B cell (primary cell): Measurements from ENCODE around the gene INPP5J. TPM values are rescaled to one million over a fixed set of nuclear protein-coding genes. Genes with fewer than 3 reads are reported as not detected.

ENCODE experiments used
- ATAC-seq: fragments of 200-7000 bp; cut with Tn5 transposase; one replicate; pipeline ENCODE4 v1.10.0; 2021; ENCODE audit warnings: low read depth, mild to moderate bottlenecking, moderate number of reproducible peaks, moderate library complexity
- CTCF ChIA-PET: fragments of 350-600 bp; sonication (Branson Sonifier 250); formaldehyde crosslinking; loops from one replicate; lab custom pipeline; 2021; ENCODE audit warnings: antibody characterized with exemption, inconsistent platforms; lab: Charles Lee
- POLR2A ChIA-PET: fragments of 350-600 bp; sonication (Branson Sonifier 250); formaldehyde crosslinking; loops from one replicate; lab custom pipeline; 2021; ENCODE audit warnings: antibody characterized with exemption; lab: Charles Lee
- DNase-seq: peaks from one replicate; pipeline ENCODE4 v3.0.0; 2013
- H2AFZ ChIP-seq: 2 replicates; pipeline ENCODE4 v1.6.1; 2012; ENCODE audit warnings: mild to moderate bottlenecking, low read depth, low read length; ENCODE audit not compliant: insufficient read depth, poor library complexity, severe bottlenecking
- H3K27ac ChIP-seq, 2 donors: 1 replicate in 1 of 2; 2 replicates in 1 of 2; pipeline ENCODE4 v1.5.1; 2012 to 2013; ENCODE audit warnings: low read length in 2 of 2, mild to moderate bottlenecking in 2 of 2, moderate library complexity in 1 of 2
- H3K27me3 ChIP-seq, 4 experiments: fragments of 200-600 bp in 1 of 4; sonication (generic) in 1 of 4; replicated peaks in 1 of 4; 1 replicate in 2 of 4; 2 replicates in 2 of 4; pipeline versions ENCODE4 v1.6.1 to v1.7.0; 2013 to 2016; ENCODE audit warnings: low read length in 3 of 4, mild to moderate bottlenecking in 2 of 4, mixed read lengths in 1 of 4, moderate library complexity in 1 of 4; ENCODE audit not compliant: insufficient read depth in 4 of 4, control insufficient read depth in 3 of 4; ENCODE audit errors: control extremely low read depth in 1 of 4
- H3K36me3 ChIP-seq, 2 experiments: replicated peaks in 1 of 2; 1 replicate in 1 of 2; 2 replicates in 1 of 2; pipeline versions ENCODE4 v1.6.1 to v1.7.1; 2013; ENCODE audit warnings: low read length in 1 of 2; ENCODE audit not compliant: insufficient read depth in 2 of 2, control insufficient read depth in 1 of 2; ENCODE audit errors: control extremely low read depth in 1 of 2, extremely low read depth in 1 of 2
- H3K4me1 ChIP-seq, 2 donors: fragments of 200-600 bp in 1 of 2; sonication (generic) in 1 of 2; 1 replicate in 1 of 2; 2 replicates in 1 of 2; pipeline versions ENCODE4 v1.5.1 to v1.6.1; 2013 to 2017; ENCODE audit warnings: low read length in 2 of 2; ENCODE audit not compliant: control insufficient read depth in 2 of 2, insufficient read depth in 2 of 2
- H3K4me2 ChIP-seq: replicated peaks from 2 replicates; pipeline ENCODE3; 2012; ENCODE audit warnings: mild to moderate bottlenecking, low read depth, low read length; ENCODE audit not compliant: poor library complexity, severe bottlenecking
- H3K4me3 ChIP-seq, 5 experiments: fragments of 200-600 bp in 1 of 5; sonication (generic) in 1 of 5; 1 replicate in 3 of 5; 2 replicates in 2 of 5; pipeline versions ENCODE4 v1.5.1 to v1.7.0; 2011 to 2016; ENCODE audit warnings: low read length in 4 of 5, mild to moderate bottlenecking in 4 of 5, low read depth in 2 of 5, control low read depth in 1 of 5, moderate library complexity in 1 of 5; ENCODE audit not compliant: insufficient read depth in 1 of 5; ENCODE audit errors: control extremely low read depth in 1 of 5, extremely low read depth in 1 of 5
- H3K79me2 ChIP-seq: fragments of 200-600 bp; sonication (generic); one replicate; pipeline ENCODE4 v1.6.0; 2016; ENCODE audit warnings: low read length; ENCODE audit not compliant: control insufficient read depth, insufficient read depth
- H3K9ac ChIP-seq: fragments of 200-600 bp; sonication (generic); 2 replicates; pipeline ENCODE4 v1.6.1; 2017; ENCODE audit warnings: mild to moderate bottlenecking, low read length, moderate library complexity
- H3K9me3 ChIP-seq, 3 donors: one replicate each; pipeline versions ENCODE4 v1.6.1 to v1.7.1; 2013; ENCODE audit warnings: low read length in 2 of 3; ENCODE audit not compliant: control insufficient read depth in 2 of 3, insufficient read depth in 1 of 3; ENCODE audit errors: control extremely low read depth in 1 of 3
- H4K20me1 ChIP-seq: 2 replicates; pipeline ENCODE4 v1.6.0; 2012; ENCODE audit warnings: mild to moderate bottlenecking, low read length; ENCODE audit not compliant: insufficient read depth, control insufficient read depth, poor library complexity, severe bottlenecking
- H3K27ac Mint-ChIP-seq: one replicate; pipeline ENCODE4 v1.8.0; 2021; ENCODE audit warnings: mixed read lengths
- H3K27me3 Mint-ChIP-seq: one replicate; pipeline ENCODE4 v1.8.0; 2021; ENCODE audit warnings: mixed read lengths
- H3K4me1 Mint-ChIP-seq: one replicate; pipeline ENCODE4 v1.8.0; 2021; ENCODE audit warnings: mixed read lengths
- H3K4me3 Mint-ChIP-seq: one replicate; pipeline ENCODE4 v1.8.0; 2021; ENCODE audit warnings: mixed read lengths
- H3K9me3 Mint-ChIP-seq: one replicate; pipeline ENCODE4 v1.8.0; 2022; ENCODE audit warnings: mixed read lengths; ENCODE audit not compliant: insufficient read depth
- CTCF ChIP-seq: fragments of 200-600 bp; IDR thresholded peaks from one replicate; pipeline ENCODE4 v1.8.0; 2022; ENCODE audit warnings: antibody characterized with exemption, mild to moderate bottlenecking
- EZH2 ChIP-seq: IDR thresholded peaks from 2 replicates; pipeline ENCODE4 v1.6.1; 2012; ENCODE audit warnings: borderline replicate concordance, low read depth, mild to moderate bottlenecking, moderate library complexity, low read length; ENCODE audit not compliant: insufficient read depth, poor library complexity, severe bottlenecking
- WGBS: methylation state at CpG from one replicate; pipeline ENCODE4 v1.1.5; 2013; ENCODE audit warnings: missing lambda C conversion rate; ENCODE audit not compliant: insufficient coverage; 5-methylcytosine and 5-hydroxymethylcytosine counted together
- intact Hi-C: fragments of 100-400 bp; cut with micrococcal nuclease; formaldehyde crosslinking; loops from one replicate; pipeline ENCODE4 v1.10.0; 2022
- polyA plus RNA-seq: library from polyadenylated mRNA; depleted of rRNA; stranded (reverse); fragments of >200 nt; gene quantifications from 2 replicates; pipeline ENCODE4 v1.2.3, GENCODE V29; 2012
- total RNA-seq, 2 donors: library from RNA; stranded (reverse); fragments of 120-200 nt in 1 of 2; gene quantifications; 1 replicate in 1 of 2; 2 replicates in 1 of 2; pipeline versions ENCODE4 v1.2.3 to v1.2.4, GENCODE V29; 2013 to 2022

INPP5J gene
- total and polyA plus RNA-seq, 2 donors (not counting 1 experiment from before 2014, with no cell fraction given), result 0.07 to 0.52 TPM

- no peaks in the 10 kb centered on the region for H3K27me3 Mint-ChIP-seq
- Histone ChIP-seq H3K36me3 (no peaks in the 10 kb centered on the region), H3K79me2 (no peaks in the 10 kb centered on the region), H2AFZ (no peak overlapping the region), H3K9me3 (no peaks in the 10 kb centered on the region), H3K27ac (no peak overlapping the region), H3K4me3 (no peak overlapping the region), H4K20me1 (no peaks in the 10 kb centered on the region), H3K9ac (no peak overlapping the region), H3K4me2 (no peak overlapping the region), H3K27me3 (no peaks in the 10 kb centered on the region), H3K4me1 (no peaks in the 10 kb centered on the region)
- H3K4me3 Mint-ChIP-seq, result no peak overlapping the region
- H3K9me3 Mint-ChIP-seq, result no peaks in the 10 kb centered on the region
- peaks cover 2% of the 10 kb centered on the region for H3K4me1 Mint-ChIP-seq
- no peak for TF ChIP-seq CTCF
- TF ChIP-seq EZH2, result no peak
- H3K27ac Mint-ChIP-seq, result no peak overlapping the region
- no peak for ATAC-seq
- CTCF ChIA-PET, result interaction anchor here (1.9 kb wide), 1 partner anchor 15 kb away, joined by 5 read pairs; no protein-coding TSS in a partner anchor
- no peak for DNase-seq
- intact Hi-C loops, result no loop called here
- 96% methylated on average over 13 of the region's 18 CpGs for WGBS
- POLR2A ChIA-PET, result no interaction called here
Observed at GRCh38 chr22:31100762-31101525, 21.8 kb upstream of the INPP5J start.

GRCh38 chr22:31102441-31103081 is 20.2 kb upstream of the INPP5J start:
- H3K4me2 ChIP-seq, result no peak overlapping the region
- no peak overlapping the region for H3K4me3 ChIP-seq
- ChIA-PET CTCF (interaction anchor here (0.6 to 1.9 kb wide), 3 partner anchors 17 to 339 kb away, joined by 3 to 5 read pairs (median 3); no protein-coding TSS in a partner anchor), POLR2A (no interaction called here)
- no peak overlapping the region for H3K27ac ChIP-seq
- Mint-ChIP-seq H3K4me3 (no peak overlapping the region), H3K9me3 (no peaks in the 10 kb centered on the region), H3K27me3 (no peaks in the 10 kb centered on the region), H3K27ac (peak overlapping the region; percentile 6), H3K4me1 (peaks cover 17% of the 10 kb centered on the region)
- no peak for TF ChIP-seq EZH2
- no peak for TF ChIP-seq CTCF
- H3K79me2 ChIP-seq, result no peaks in the 10 kb centered on the region
- H3K36me3 ChIP-seq, result no peaks in the 10 kb centered on the region
- no peak for DNase-seq
- no peak for ATAC-seq
- H3K9me3 ChIP-seq, result no peaks in the 10 kb centered on the region
- no peak overlapping the region for H2AFZ ChIP-seq
- WGBS, result 97% methylated on average over 6 of the region's 8 CpGs
- H4K20me1 ChIP-seq, result no peaks in the 10 kb centered on the region
- intact Hi-C loops, result no loop called here
- H3K4me1 ChIP-seq, result peaks cover 10 to 11% of the 10 kb centered on the region in 2 donors
- no peak overlapping the region for H3K9ac ChIP-seq
- no peaks in the 10 kb centered on the region for H3K27me3 ChIP-seq
